HG02610 (cell line): Measurements from ENCODE around the gene RPS27L.
"Not testable (repeated sequence)": the region's sequence is repeated elsewhere in the genome, so short reads cannot be mapped to it uniquely, and the experiment has no call there.

Experiments
- ATAC-seq: cut with Tn5 transposase; IDR thresholded peaks from one replicate; pipeline ENCODE4 v1.9.1; 2021; ENCODE audit warnings: mild to moderate bottlenecking, moderate library complexity; ENCODE audit not compliant: unreplicated experiment

RPS27L gene

DNA sequence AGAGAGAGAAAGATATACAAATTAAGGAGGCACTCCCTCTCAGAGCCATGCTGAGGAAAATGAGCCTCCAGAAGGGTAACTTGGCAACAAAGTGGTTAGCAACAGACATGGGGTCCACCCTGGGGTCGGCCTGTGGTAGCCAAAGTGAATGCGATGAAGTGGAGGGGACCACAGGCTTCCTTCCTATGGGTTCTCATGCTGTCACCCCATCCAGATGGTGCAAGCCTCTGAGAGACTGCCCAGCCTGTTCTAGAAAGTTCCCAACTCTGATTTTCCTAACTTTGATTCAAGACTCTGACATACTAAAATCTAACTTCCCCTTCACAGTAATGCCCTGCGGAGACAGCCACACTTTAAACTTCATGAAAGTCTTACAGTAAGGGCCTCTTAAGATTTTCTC lies 53.9 kb downstream of the RPS27L start:
- ATAC-seq, result no peak

DNA sequence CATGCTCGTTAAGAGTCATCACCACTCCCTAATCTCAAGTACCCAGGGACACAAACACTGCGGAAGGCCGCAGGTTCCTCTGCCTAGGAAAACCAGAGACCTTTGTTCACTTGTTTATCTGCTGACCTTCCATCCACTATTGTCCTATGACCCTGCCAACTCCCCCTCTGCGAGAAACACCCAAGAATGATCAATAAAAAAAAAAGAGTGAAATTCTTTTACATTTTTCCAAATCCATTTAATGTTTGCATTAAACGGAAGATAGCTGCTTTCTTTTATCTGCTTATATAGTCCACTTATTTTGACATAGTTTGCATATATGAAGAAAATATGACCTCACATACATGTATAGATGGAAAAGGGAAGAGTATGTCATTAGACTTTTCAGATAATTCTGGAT lies 57.7 kb downstream of the RPS27L start:
- ATAC-seq, result not testable (repeated sequence)

- ATAC-seq, result not testable (repeated sequence)
Measured at GRCh38 chr15:63098901-63099300, 58.4 kb downstream of the RPS27L start.
